CD4-positive, alpha-beta memory T cell (primary cell): Measurements from ENCODE around the gene CDKN2B-AS1. TPM values are rescaled to one million over a fixed set of nuclear protein-coding genes. Genes with fewer than 3 reads are reported as not detected.

Source experiments
- CTCF ChIA-PET: fragments of 350-600 bp; sonication (Branson Sonifier 250); formaldehyde crosslinking; loops from one replicate; lab custom pipeline; 2021; ENCODE audit warnings: inconsistent platforms; ENCODE audit not compliant: partially characterized antibody; lab: Charles Lee
- POLR2A ChIA-PET: fragments of 350-600 bp; sonication (Branson Sonifier 250); formaldehyde crosslinking; loops from one replicate; lab custom pipeline; 2021; ENCODE audit not compliant: partially characterized antibody; lab: Charles Lee
- DNase-seq, 5 donors: peaks; one replicate each; pipeline versions ENCODE4 v3.0.0 to v3.0.0-alpha.2; 2020 to 2022; ENCODE audit warnings: mixed read lengths in 1 of 5
- H3K27ac ChIP-seq: one replicate; pipeline ENCODE4 v1.7.0; 2013; ENCODE audit warnings: low read depth, low read length
- H3K27me3 ChIP-seq: 2 replicates; pipeline ENCODE4 v1.7.0; 2013; ENCODE audit warnings: mild to moderate bottlenecking, low read length, moderate library complexity; ENCODE audit not compliant: insufficient read depth
- H3K36me3 ChIP-seq: 2 replicates; pipeline ENCODE4 v1.7.0; 2013; ENCODE audit warnings: mild to moderate bottlenecking, low read length, moderate library complexity; ENCODE audit not compliant: insufficient read depth
- H3K4me1 ChIP-seq: 2 replicates; pipeline ENCODE4 v1.7.0; 2013; ENCODE audit warnings: mild to moderate bottlenecking, low read length, moderate library complexity; ENCODE audit not compliant: insufficient read depth
- H3K4me3 ChIP-seq, 2 donors: one replicate each; pipeline ENCODE4 v1.7.0; 2013; ENCODE audit warnings: low read length in 2 of 2, mild to moderate bottlenecking in 1 of 2
- H3K9me3 ChIP-seq, 2 donors: one replicate each; pipeline ENCODE4 v1.7.0; 2013; ENCODE audit warnings: low read length in 2 of 2, control low read depth in 1 of 2; ENCODE audit not compliant: control insufficient read depth in 1 of 2
- H3K27ac Mint-ChIP-seq, 7 donors: one replicate each; pipeline ENCODE4 v1.8.0; 2020 to 2021; ENCODE audit warnings: mixed read lengths in 7 of 7, mild to moderate bottlenecking in 6 of 7, inconsistent platforms in 3 of 7, moderate library complexity in 3 of 7
- H3K27me3 Mint-ChIP-seq, 2 donors: one replicate each; pipeline ENCODE4 v1.8.0; 2020 to 2021; ENCODE audit warnings: mixed read lengths in 2 of 2
- H3K36me3 Mint-ChIP-seq, 2 donors: one replicate each; pipeline ENCODE4 v1.8.0; 2020 to 2021; ENCODE audit warnings: mixed read lengths in 2 of 2, inconsistent platforms in 1 of 2, mild to moderate bottlenecking in 1 of 2
- H3K4me1 Mint-ChIP-seq, 4 donors: one replicate each; pipeline ENCODE4 v1.8.0; 2020 to 2021; ENCODE audit warnings: mixed read lengths in 4 of 4, mild to moderate bottlenecking in 1 of 4
- H3K4me3 Mint-ChIP-seq, 8 donors: one replicate each; pipeline ENCODE4 v1.8.0; 2020 to 2021; ENCODE audit warnings: mixed read lengths in 8 of 8, mild to moderate bottlenecking in 7 of 8, moderate library complexity in 6 of 8, inconsistent platforms in 3 of 8
- H3K9me3 Mint-ChIP-seq, 8 donors: one replicate each; pipeline ENCODE4 v1.8.0; 2020 to 2021; ENCODE audit warnings: mixed read lengths in 8 of 8, mild to moderate bottlenecking in 5 of 8, inconsistent platforms in 3 of 8, moderate library complexity in 1 of 8
- intact Hi-C: fragments of 100-400 bp; cut with micrococcal nuclease; formaldehyde crosslinking; loops from one replicate; pipeline ENCODE4 v1.15.1; 2023
- polyA plus RNA-seq, 2 donors: library from polyadenylated mRNA; unstranded; fragments of 300-500 nt; fragmentation: Illumina TruSeq; gene quantifications; one replicate each; pipeline ENCODE4 v1.2.3, GENCODE V29; 2021
- total RNA-seq, 2 experiments: library from RNA; stranded (reverse); gene quantifications; one replicate each; pipeline ENCODE4 v1.2.3, GENCODE V29; 2021

The CDKN2B-AS1 gene
- total and polyA plus RNA-seq, 4 experiments from 2014 or later = 0.11 to 2.2 (median 1.9) TPM; not detected in 1

GRCh38 chr9:22105005-22105722 lies 110.6 kb downstream of the CDKN2B-AS1 start:
- H3K9me3 Mint-ChIP-seq = no peaks in the 10 kb centered on the region
- H3K4me1 Mint-ChIP-seq = peaks cover 18 to 23% (median 22%) of the 10 kb centered on the region in 4 donors
- no peak overlapping the region for H3K27ac ChIP-seq
- peaks cover 27% of the 10 kb centered on the region for H3K4me1 ChIP-seq
- no peaks in the 10 kb centered on the region for H3K27me3 ChIP-seq
- ChIA-PET CTCF (interaction anchor here (0.9 to 1.1 kb wide), 4 partner anchors 8 to 292 kb away, joined by 3 read pairs; no protein-coding TSS in a partner anchor), POLR2A (no interaction called here)
- intact Hi-C loops = no loop called here
- H3K36me3 Mint-ChIP-seq = no peaks in the 10 kb centered on the region
- no peaks in the 10 kb centered on the region for H3K36me3 ChIP-seq
- peak overlapping the region in 4 of 8 donors; percentile 3 to 24 (median 8) for H3K4me3 Mint-ChIP-seq
- H3K4me3 ChIP-seq = no peak overlapping the region
- no peaks in the 10 kb centered on the region for H3K9me3 ChIP-seq
- H3K27me3 Mint-ChIP-seq = no peaks in the 10 kb centered on the region
- DNase-seq = no peak
- H3K27ac Mint-ChIP-seq = peak overlapping the region in 1 of 7 donors; percentile 32

GRCh38 chr9:22107202-22108045 lies 112.8 kb downstream of the CDKN2B-AS1 start:
- H3K27ac ChIP-seq = no peak overlapping the region
- ChIA-PET CTCF (no interaction called here), POLR2A (no interaction called here)
- Mint-ChIP-seq H3K27ac (no peak overlapping the region), H3K27me3 (peaks cover 0 to 2% of the 10 kb centered on the region in 2 donors), H3K36me3 (no peaks in the 10 kb centered on the region), H3K4me1 (peaks cover 17 to 20% (median 18%) of the 10 kb centered on the region in 4 donors), H3K9me3 (no peaks in the 10 kb centered on the region), H3K4me3 (peak overlapping the region in 1 of 8 donors; percentile 3)
- no peaks in the 10 kb centered on the region for H3K36me3 ChIP-seq
- H3K9me3 ChIP-seq = no peaks in the 10 kb centered on the region
- intact Hi-C loops = no loop called here
- H3K4me1 ChIP-seq = peaks cover 23% of the 10 kb centered on the region
- no peaks in the 10 kb centered on the region for H3K27me3 ChIP-seq
- H3K4me3 ChIP-seq = no peak overlapping the region
- no peak for DNase-seq

GRCh38 chr9:22108581-22109370 lies 114.2 kb downstream of the CDKN2B-AS1 start:
- CTCF ChIA-PET = interaction anchor here (2.7 kb wide), 1 partner anchor 11 kb away, joined by 13 read pairs; no protein-coding TSS in a partner anchor
- Mint-ChIP-seq H3K4me1 (peaks cover 9 to 14% (median 13%) of the 10 kb centered on the region in 4 donors), H3K27me3 (peaks cover 0 to 7% of the 10 kb centered on the region in 2 donors), H3K4me3 (no peak overlapping the region), H3K36me3 (no peaks in the 10 kb centered on the region), H3K27ac (no peak overlapping the region), H3K9me3 (no peaks in the 10 kb centered on the region)
- peaks cover 13% of the 10 kb centered on the region for H3K4me1 ChIP-seq
- POLR2A ChIA-PET = no interaction called here
- intact Hi-C loops = no loop called here
- H3K27me3 ChIP-seq = no peaks in the 10 kb centered on the region
- H3K36me3 ChIP-seq = no peaks in the 10 kb centered on the region
- no peak for DNase-seq
- no peak overlapping the region for H3K27ac ChIP-seq
- H3K4me3 ChIP-seq = no peak overlapping the region
- no peaks in the 10 kb centered on the region for H3K9me3 ChIP-seq

GRCh38 chr9:22111176-22111953 lies 116.8 kb downstream of the CDKN2B-AS1 start:
- Histone ChIP-seq H3K27me3 (no peaks in the 10 kb centered on the region), H3K27ac (no peak overlapping the region), H3K4me3 (no peak overlapping the region), H3K4me1 (no peaks in the 10 kb centered on the region), H3K9me3 (no peaks in the 10 kb centered on the region), H3K36me3 (no peaks in the 10 kb centered on the region)
- no peaks in the 10 kb centered on the region for H3K9me3 Mint-ChIP-seq
- CTCF ChIA-PET = no interaction called here
- DNase-seq = no peak
- POLR2A ChIA-PET = interaction anchor here (0.6 kb wide), 1 partner anchor 187 kb away, joined by 4 read pairs; no protein-coding TSS in a partner anchor
- no peak overlapping the region for H3K4me3 Mint-ChIP-seq
- no peaks in the 10 kb centered on the region for H3K36me3 Mint-ChIP-seq
- intact Hi-C loops = no loop called here
- peaks cover 0 to 5% (median 2%) of the 10 kb centered on the region in 4 donors for H3K4me1 Mint-ChIP-seq
- H3K27ac Mint-ChIP-seq = no peak overlapping the region
- H3K27me3 Mint-ChIP-seq = peaks cover 0 to 7% of the 10 kb centered on the region in 2 donors

- no peak overlapping the region for H3K4me3 Mint-ChIP-seq
- peaks cover 0 to 4% (median 2%) of the 10 kb centered on the region in 4 donors for H3K4me1 Mint-ChIP-seq
- ChIA-PET CTCF (no interaction called here), POLR2A (interaction anchor here (0.6 kb wide), 1 partner anchor 188 kb away, joined by 4 read pairs; no protein-coding TSS in a partner anchor)
- peaks cover 0 to 7% of the 10 kb centered on the region in 2 donors for H3K27me3 Mint-ChIP-seq
- no peak for DNase-seq
- H3K4me3 ChIP-seq = no peak overlapping the region
- H3K9me3 Mint-ChIP-seq = no peaks in the 10 kb centered on the region
- no peaks in the 10 kb centered on the region for H3K9me3 ChIP-seq
- no peaks in the 10 kb centered on the region for H3K36me3 Mint-ChIP-seq
- H3K27ac ChIP-seq = no peak overlapping the region
- intact Hi-C loops = no loop called here
- no peak overlapping the region for H3K27ac Mint-ChIP-seq
- no peaks in the 10 kb centered on the region for H3K36me3 ChIP-seq
- H3K27me3 ChIP-seq = no peaks in the 10 kb centered on the region
- H3K4me1 ChIP-seq = no peaks in the 10 kb centered on the region
Measured at GRCh38 chr9:22111954-22112247, 117.3 kb downstream of the CDKN2B-AS1 start.

GRCh38 chr9:22112870-22113821 lies 118.6 kb downstream of the CDKN2B-AS1 start:
- CTCF ChIA-PET = interaction anchor here (0.6 to 1.1 kb wide), 2 partner anchors 8 to 106 kb away, joined by 3 read pairs; no protein-coding TSS in a partner anchor
- H3K4me3 Mint-ChIP-seq = no peak overlapping the region
- Histone ChIP-seq H3K27me3 (no peaks in the 10 kb centered on the region), H3K36me3 (no peaks in the 10 kb centered on the region), H3K4me3 (no peak overlapping the region), H3K9me3 (no peaks in the 10 kb centered on the region), H3K4me1 (no peaks in the 10 kb centered on the region), H3K27ac (no peak overlapping the region)
- H3K36me3 Mint-ChIP-seq = no peaks in the 10 kb centered on the region
- POLR2A ChIA-PET = no interaction called here
- H3K27me3 Mint-ChIP-seq = peaks cover 0 to 7% of the 10 kb centered on the region in 2 donors
- intact Hi-C loops = no loop called here
- no peak for DNase-seq
- H3K9me3 Mint-ChIP-seq = no peaks in the 10 kb centered on the region
- H3K27ac Mint-ChIP-seq = no peak overlapping the region
- no peaks in the 10 kb centered on the region for H3K4me1 Mint-ChIP-seq
